Liver (tissue), 9 donors: ENCODE measurements around the gene KLHL13. TPM values are rescaled to one million over a fixed set of nuclear protein-coding genes. Genes with fewer than 3 reads are reported as not detected.
"Not testable (repeated sequence)": the region's sequence is repeated elsewhere in the genome, so short reads cannot be mapped to it uniquely, and the experiment has no call there.

Experiments
- DNase-seq: peaks from one replicate; pipeline ENCODE4 v3.0.0-alpha.2; 2017; ENCODE audit warnings: low spot score
- H3K27ac ChIP-seq, 2 donors: one replicate each; pipeline ENCODE4 v1.7.0; 2013; ENCODE audit warnings: inconsistent platforms in 2 of 2, low read length in 2 of 2, control low read depth in 1 of 2, low read depth in 1 of 2, mild to moderate bottlenecking in 1 of 2
- H3K27me3 ChIP-seq, 4 donors: one replicate each; pipeline versions ENCODE4 v1.6.1 to v1.7.0; 2013; ENCODE audit warnings: low read length in 3 of 4, inconsistent platforms in 1 of 4, mild to moderate bottlenecking in 1 of 4, moderate library complexity in 1 of 4; ENCODE audit not compliant: control insufficient read depth in 4 of 4, insufficient read depth in 4 of 4
- H3K36me3 ChIP-seq, 4 donors: one replicate each; pipeline versions ENCODE4 v1.6.1 to v1.7.0; 2013; ENCODE audit warnings: low read length in 3 of 4, mild to moderate bottlenecking in 3 of 4, low read depth in 1 of 4, moderate library complexity in 1 of 4; ENCODE audit not compliant: control insufficient read depth in 4 of 4, insufficient read depth in 3 of 4
- H3K4me1 ChIP-seq, 4 donors: one replicate each; pipeline versions ENCODE4 v1.6.1 to v1.7.0; 2013; ENCODE audit warnings: low read length in 3 of 4, mild to moderate bottlenecking in 3 of 4, moderate library complexity in 1 of 4; ENCODE audit not compliant: control insufficient read depth in 4 of 4, insufficient read depth in 4 of 4
- H3K4me3 ChIP-seq, 3 donors: one replicate each; pipeline versions ENCODE4 v1.6.1 to v1.7.0; 2013; ENCODE audit warnings: low read length in 3 of 3, control low read depth in 1 of 3, low read depth in 1 of 3, mild to moderate bottlenecking in 1 of 3
- H3K9ac ChIP-seq, 2 donors: one replicate each; pipeline ENCODE4 v1.7.0; 2013; ENCODE audit warnings: low read length in 2 of 2, mild to moderate bottlenecking in 2 of 2, moderate library complexity in 2 of 2, control low read depth in 1 of 2, low read depth in 1 of 2
- H3K9me3 ChIP-seq, 4 donors: one replicate each; pipeline versions ENCODE4 v1.6.1 to v1.7.0; 2013; ENCODE audit warnings: low read length in 3 of 4; ENCODE audit not compliant: control insufficient read depth in 4 of 4
- ATF3 ChIP-seq: IDR thresholded peaks from 2 replicates; pipeline ENCODE4 v1.6.1; 2016; ENCODE audit warnings: antibody characterized with exemption
- CTCF ChIP-seq: fragments of 150-350 bp; IDR thresholded peaks from 2 replicates; pipeline ENCODE4 v1.5.1; 2017; ENCODE audit warnings: improper control_type of control experiment, low read depth, low read length; ENCODE audit not compliant: missing input control
- EGR1 ChIP-seq, 2 donors: IDR thresholded peaks; 2 replicates each; pipeline ENCODE4 v1.6.1; 2016 to 2018; ENCODE audit warnings: antibody characterized with exemption in 2 of 2, low read depth in 2 of 2
- FOXA1 ChIP-seq: IDR thresholded peaks from 2 replicates; pipeline ENCODE4 v1.6.1; 2016; ENCODE audit warnings: antibody characterized with exemption
- FOXA2 ChIP-seq: IDR thresholded peaks from 2 replicates; pipeline ENCODE4 v1.6.1; 2016; ENCODE audit warnings: antibody characterized with exemption
- HNF4A ChIP-seq, 2 donors: conservative IDR thresholded peaks; 2 replicates each; pipeline ENCODE4 v1.6.1; 2016; ENCODE audit warnings: antibody characterized with exemption in 2 of 2, mild to moderate bottlenecking in 2 of 2
- HNF4G ChIP-seq: IDR thresholded peaks from 2 replicates; pipeline ENCODE4 v1.6.1; 2016; ENCODE audit warnings: antibody characterized with exemption
- NR2F2 ChIP-seq: IDR thresholded peaks from 2 replicates; pipeline ENCODE4 v1.6.1; 2016; ENCODE audit warnings: antibody characterized with exemption
- RAD21 ChIP-seq, 2 donors: IDR thresholded peaks; 2 replicates each; pipeline ENCODE4 v1.6.1; 2016; ENCODE audit warnings: antibody characterized with exemption in 2 of 2, mild to moderate bottlenecking in 2 of 2
- RXRA ChIP-seq, 2 donors: IDR thresholded peaks; 2 replicates each; pipeline ENCODE4 v1.6.1; 2017 to 2018; ENCODE audit warnings: antibody characterized with exemption in 2 of 2, mild to moderate bottlenecking in 1 of 2
- SP1 ChIP-seq: IDR thresholded peaks from 2 replicates; pipeline ENCODE4 v1.6.1; 2018; ENCODE audit warnings: antibody characterized with exemption, mild to moderate bottlenecking
- TAF1 ChIP-seq: conservative IDR thresholded peaks from 2 replicates; pipeline ENCODE4 v1.6.1; 2016; ENCODE audit warnings: antibody characterized with exemption, mild to moderate bottlenecking
- YY1 ChIP-seq: IDR thresholded peaks from 2 replicates; pipeline ENCODE4 v1.6.1; 2016; ENCODE audit warnings: antibody characterized with exemption, mild to moderate bottlenecking
- WGBS: extraction: QIAGEN DNeasy Blood & Tissue Kit; methylation state at CpG from one replicate; pipeline ENCODE4 v1.1.7; 2013; 5-methylcytosine and 5-hydroxymethylcytosine counted together
- polyA plus RNA-seq, 2 donors: library from polyadenylated mRNA; stranded (reverse) in 1 of 2; unstranded in 1 of 2; fragments of 200-250 nt in 1 of 2; fragments of >200 nt in 1 of 2; fragmentation: Nextera tagmentation in 1 of 2; extraction: Ambion mirVana in 1 of 2; gene quantifications; one replicate each; pipeline versions ENCODE4 v1.2.1 to v1.2.3, GENCODE V29; 2013 to 2015
- total RNA-seq, 2 donors: library from RNA; depleted of rRNA; stranded (reverse); fragments of >200 nt; gene quantifications; one replicate each; pipeline ENCODE4 v1.2.3, GENCODE V29; 2014
- TF ChIP-seq, protein P1 (sequence below): IDR thresholded peaks from 2 replicates; pipeline ENCODE4 v1.6.1; 2016; ENCODE audit warnings: antibody characterized with exemption, mild to moderate bottlenecking
- TF ChIP-seq, protein P2 (sequence below): IDR thresholded peaks from 2 replicates; pipeline ENCODE4 v1.6.1; 2016; ENCODE audit warnings: antibody characterized with exemption
- TF ChIP-seq, protein P3 (sequence below): IDR thresholded peaks from 2 replicates; pipeline ENCODE4 v1.6.1; 2016; ENCODE audit warnings: antibody characterized with exemption
- donor health status: healthy.
- donor health status: healthy.
- donor health status: healthy.
- donor health status: healthy.
- donor health status: healthy.

The KLHL13 gene
- total and polyA plus RNA-seq, 4 donors = 0.76 to 5.3 (median 3.3) TPM

DNA sequence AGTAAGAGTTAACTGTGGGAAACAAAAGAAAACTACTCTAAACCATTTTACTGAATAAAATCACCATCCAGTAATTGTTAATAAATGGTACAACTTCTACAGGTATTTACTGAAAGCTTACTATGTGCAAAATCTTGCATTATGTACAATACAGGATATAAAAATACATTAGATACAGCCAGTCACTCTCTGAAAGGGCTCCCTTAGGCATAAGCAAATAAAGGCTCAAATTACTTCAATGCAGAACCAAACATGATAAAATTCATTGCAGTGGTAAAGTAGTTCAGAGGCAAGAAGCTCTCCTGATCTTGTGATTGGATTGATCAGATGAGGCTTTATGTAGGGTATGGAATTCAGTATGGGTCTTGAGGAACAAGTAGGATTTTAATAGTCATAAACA lies 100.2 kb downstream of the KLHL13 start (continued):
- TF ChIP-seq, protein P1, sequence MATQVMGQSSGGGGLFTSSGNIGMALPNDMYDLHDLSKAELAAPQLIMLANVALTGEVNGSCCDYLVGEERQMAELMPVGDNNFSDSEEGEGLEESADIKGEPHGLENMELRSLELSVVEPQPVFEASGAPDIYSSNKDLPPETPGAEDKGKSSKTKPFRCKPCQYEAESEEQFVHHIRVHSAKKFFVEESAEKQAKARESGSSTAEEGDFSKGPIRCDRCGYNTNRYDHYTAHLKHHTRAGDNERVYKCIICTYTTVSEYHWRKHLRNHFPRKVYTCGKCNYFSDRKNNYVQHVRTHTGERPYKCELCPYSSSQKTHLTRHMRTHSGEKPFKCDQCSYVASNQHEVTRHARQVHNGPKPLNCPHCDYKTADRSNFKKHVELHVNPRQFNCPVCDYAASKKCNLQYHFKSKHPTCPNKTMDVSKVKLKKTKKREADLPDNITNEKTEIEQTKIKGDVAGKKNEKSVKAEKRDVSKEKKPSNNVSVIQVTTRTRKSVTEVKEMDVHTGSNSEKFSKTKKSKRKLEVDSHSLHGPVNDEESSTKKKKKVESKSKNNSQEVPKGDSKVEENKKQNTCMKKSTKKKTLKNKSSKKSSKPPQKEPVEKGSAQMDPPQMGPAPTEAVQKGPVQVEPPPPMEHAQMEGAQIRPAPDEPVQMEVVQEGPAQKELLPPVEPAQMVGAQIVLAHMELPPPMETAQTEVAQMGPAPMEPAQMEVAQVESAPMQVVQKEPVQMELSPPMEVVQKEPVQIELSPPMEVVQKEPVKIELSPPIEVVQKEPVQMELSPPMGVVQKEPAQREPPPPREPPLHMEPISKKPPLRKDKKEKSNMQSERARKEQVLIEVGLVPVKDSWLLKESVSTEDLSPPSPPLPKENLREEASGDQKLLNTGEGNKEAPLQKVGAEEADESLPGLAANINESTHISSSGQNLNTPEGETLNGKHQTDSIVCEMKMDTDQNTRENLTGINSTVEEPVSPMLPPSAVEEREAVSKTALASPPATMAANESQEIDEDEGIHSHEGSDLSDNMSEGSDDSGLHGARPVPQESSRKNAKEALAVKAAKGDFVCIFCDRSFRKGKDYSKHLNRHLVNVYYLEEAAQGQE = no peak
- TF ChIP-seq, protein P2, sequence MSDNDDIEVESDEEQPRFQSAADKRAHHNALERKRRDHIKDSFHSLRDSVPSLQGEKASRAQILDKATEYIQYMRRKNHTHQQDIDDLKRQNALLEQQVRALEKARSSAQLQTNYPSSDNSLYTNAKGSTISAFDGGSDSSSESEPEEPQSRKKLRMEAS = no peak
- TF ChIP-seq TAF1 (no peak), HNF4G (no peak), FOXA2 (no peak), HNF4A (conservative IDR thresholded peaks at IDR 0.05) (no peak), ATF3 (no peak)

DNA sequence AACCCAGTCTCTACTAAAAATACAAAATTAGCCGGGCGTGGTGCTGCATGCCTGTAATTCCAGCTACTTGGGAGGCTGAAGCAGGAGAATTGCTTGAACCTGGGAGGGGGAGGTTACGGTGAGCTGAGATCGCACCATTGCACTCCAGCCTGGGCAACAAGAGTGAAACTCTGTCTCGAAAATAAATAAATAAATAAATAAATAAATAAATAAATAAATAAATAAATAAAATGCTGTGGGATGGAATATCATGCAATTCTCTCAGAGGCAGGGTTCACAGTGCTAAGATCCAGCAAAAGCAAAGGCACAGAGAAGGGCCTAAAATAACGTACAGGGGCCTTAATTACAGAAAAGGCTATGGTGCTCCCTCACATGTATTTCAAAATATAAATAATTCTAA lies 114.2 kb downstream of the KLHL13 start:
- H3K27ac ChIP-seq, H3K36me3 ChIP-seq, H3K4me1 ChIP-seq, DNase-seq, H3K9ac ChIP-seq, H3K4me3 ChIP-seq, H3K27me3 ChIP-seq, H3K9me3 ChIP-seq: not testable (repeated sequence)
- 93% methylated on average over 6 of the region's 6 CpGs for WGBS

GRCh38 chrX:118000518-118000917 lies 116.1 kb downstream of the KLHL13 start:
- H3K4me1 ChIP-seq = no peaks in the 10 kb centered on the region
- no peaks in the 10 kb centered on the region for H3K36me3 ChIP-seq
- DNase-seq = no peak
- no peaks in the 10 kb centered on the region for H3K27me3 ChIP-seq
- TF ChIP-seq CTCF = no peak
- peak; percentile 29 to 52 for TF ChIP-seq RXRA (IDR thresholded peaks at IDR 0.05)
- H3K27ac ChIP-seq = no peak overlapping the region
- no peak overlapping the region for H3K9ac ChIP-seq
- H3K4me3 ChIP-seq = no peak overlapping the region
- no peaks in the 10 kb centered on the region for H3K9me3 ChIP-seq

DNA sequence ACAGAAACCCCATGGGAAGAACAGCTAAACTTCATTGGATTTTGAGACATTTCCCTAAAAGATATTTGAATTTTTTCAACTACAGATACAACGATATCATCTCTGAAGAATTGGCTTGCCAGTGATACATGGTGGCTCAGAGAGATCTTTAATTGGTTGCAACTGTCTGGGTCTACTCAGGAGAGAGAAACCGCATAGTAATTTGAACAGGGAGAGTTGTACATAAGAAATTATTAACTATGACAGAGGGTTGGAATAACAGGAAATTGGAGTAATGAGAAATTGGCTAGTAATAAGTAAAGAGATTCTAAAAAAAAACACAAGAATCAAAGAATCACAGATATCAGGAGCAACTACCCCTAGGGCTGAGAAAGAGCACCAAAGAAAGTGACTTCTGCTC lies 118.4 kb downstream of the KLHL13 start:
- Histone ChIP-seq H3K4me1 (no peaks in the 10 kb centered on the region), H3K27me3 (no peaks in the 10 kb centered on the region), H3K9ac (no peak overlapping the region), H3K36me3 (no peaks in the 10 kb centered on the region), H3K27ac (no peak overlapping the region), H3K4me3 (no peak overlapping the region), H3K9me3 (no peaks in the 10 kb centered on the region)
- 87% methylated on average over 2 of the region's 2 CpGs for WGBS
- DNase-seq = no peak
- TF ChIP-seq FOXA1 (no peak), HNF4G (no peak), RXRA (IDR thresholded peaks at IDR 0.05) (no peak), CTCF (no peak), YY1 (no peak), FOXA2 (no peak), NR2F2 (no peak), RAD21 (IDR thresholded peaks at IDR 0.05) (no peak), TAF1 (no peak), SP1 (no peak), EGR1 (IDR thresholded peaks at IDR 0.05; ENCODE audit: low read depth in 2 of 2) (no peak)
- TF ChIP-seq, protein P3, sequence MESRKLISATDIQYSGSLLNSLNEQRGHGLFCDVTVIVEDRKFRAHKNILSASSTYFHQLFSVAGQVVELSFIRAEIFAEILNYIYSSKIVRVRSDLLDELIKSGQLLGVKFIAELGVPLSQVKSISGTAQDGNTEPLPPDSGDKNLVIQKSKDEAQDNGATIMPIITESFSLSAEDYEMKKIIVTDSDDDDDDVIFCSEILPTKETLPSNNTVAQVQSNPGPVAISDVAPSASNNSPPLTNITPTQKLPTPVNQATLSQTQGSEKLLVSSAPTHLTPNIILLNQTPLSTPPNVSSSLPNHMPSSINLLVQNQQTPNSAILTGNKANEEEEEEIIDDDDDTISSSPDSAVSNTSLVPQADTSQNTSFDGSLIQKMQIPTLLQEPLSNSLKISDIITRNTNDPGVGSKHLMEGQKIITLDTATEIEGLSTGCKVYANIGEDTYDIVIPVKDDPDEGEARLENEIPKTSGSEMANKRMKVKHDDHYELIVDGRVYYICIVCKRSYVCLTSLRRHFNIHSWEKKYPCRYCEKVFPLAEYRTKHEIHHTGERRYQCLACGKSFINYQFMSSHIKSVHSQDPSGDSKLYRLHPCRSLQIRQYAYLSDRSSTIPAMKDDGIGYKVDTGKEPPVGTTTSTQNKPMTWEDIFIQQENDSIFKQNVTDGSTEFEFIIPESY = no peak
- TF ChIP-seq, protein P2 = no peak
